GM19328 (cell line): ENCODE measurements around the gene AKR1D1.

Source experiments
- ATAC-seq: cut with Tn5 transposase; IDR thresholded peaks from one replicate; pipeline ENCODE4 v1.9.1; 2021; ENCODE audit warnings: mild to moderate bottlenecking, moderate library complexity; ENCODE audit not compliant: unreplicated experiment

The AKR1D1 gene

DNA sequence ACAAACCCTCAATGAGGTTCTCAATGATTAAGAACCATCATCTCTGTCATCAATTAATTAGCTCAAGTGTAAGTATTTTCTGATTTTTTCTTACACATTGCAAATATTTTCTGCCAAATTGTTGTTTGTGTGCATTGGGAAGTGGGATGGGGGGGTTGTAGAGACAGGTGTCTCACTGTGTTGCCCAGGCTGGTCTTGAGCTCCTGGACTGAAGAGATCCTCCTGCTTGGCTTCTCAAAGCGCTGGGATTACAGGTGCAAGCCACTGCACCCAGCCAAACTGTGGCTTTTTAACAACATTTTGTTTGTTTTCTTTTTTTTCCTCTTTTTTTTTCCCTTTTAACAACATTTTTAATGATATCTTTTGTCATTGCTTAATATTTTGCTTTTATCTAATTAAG, 87.5 kb downstream of the AKR1D1 start:
- ATAC-seq: no peak

DNA sequence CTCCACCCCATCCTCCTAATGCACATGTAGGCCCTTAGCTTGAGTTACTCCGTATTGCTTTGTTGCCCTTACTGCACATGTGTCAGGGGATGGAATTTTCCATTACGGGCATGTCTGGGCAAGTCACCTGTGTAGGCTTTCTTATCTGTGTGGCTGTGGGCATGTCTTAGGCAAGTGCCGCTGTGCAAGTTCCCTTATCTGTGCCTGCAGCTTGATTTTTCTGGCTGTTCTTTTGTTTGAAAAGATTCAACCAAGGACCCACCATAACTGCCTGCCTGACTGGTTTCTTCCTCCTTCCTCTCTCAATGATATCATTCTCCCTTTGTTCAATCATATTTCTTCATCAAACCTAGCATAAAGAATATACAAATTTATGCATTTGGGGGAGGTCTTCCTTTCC, 88.5 kb downstream of the AKR1D1 start:
- no peak for ATAC-seq

DNA sequence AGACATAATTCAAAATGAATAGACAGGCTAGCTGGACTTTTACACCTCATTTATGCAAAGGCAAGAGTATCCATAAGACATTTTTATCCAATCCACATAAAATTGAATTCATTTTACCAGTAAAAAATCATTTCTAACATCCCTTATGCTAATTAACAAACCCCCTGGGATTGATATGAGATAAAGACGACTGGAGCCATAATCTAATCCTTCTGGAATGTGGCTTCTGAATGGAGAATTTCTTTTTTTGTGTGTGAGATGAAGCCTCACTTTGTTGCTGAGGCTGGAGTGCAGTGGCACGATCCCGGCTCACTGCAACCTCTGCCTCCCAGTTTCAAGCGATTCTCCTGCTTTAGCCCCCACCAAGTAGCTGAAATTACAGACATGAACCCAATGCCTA, 90.4 kb downstream of the AKR1D1 start:
- no peak for ATAC-seq

DNA sequence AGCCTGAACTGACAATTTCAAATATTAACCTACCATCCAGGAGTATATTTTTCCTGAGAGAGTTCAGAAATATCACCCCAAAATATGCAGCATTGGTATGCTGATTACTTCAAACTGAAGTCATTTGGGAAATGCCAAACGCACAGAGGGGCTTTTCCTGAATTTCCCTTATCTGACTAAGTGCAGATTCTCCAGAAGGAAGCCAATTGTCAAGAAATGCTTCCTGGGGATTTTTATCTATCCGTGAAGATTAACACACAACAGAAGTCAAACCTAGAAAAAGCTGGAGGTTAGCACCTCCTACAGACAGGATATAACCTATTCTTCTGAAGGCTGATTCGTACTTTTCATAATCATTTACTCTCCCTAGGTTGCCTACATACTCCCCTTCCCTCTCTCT, 91.0 kb downstream of the AKR1D1 start:
- no peak for ATAC-seq

DNA sequence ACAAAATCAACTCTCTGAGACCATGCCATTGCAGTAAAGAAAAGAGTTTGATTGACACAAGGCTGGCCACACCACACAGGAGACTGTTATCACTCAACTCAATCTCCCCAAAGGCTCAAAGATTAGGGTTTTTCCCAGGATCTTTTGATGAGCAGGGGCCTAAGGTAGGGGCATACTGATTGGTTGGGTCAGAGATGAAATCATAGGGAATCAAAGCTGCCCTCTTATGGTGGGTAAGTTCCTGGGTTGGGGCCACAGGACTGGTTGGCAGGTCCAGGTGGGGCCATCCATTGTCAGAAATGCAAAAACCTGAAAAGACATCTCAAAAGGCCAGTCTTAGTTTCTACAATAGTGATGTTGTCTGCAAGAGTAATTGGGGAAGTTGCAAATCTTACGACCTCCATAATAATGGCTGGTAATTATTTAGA, 91.6 kb downstream of the AKR1D1 start:
- no peak for ATAC-seq
